Erythroblast (primary cell): ENCODE measurements around the gene RELN.

ENCODE experiments used
- GATA1 ChIP-seq: IDR thresholded peaks from 2 replicates; pipeline ENCODE4 v1.6.1; 2011; ENCODE audit warnings: low read depth, mild to moderate bottlenecking, control low read depth, low read length, moderate library complexity
- POLR2A ChIP-seq: IDR thresholded peaks from 2 replicates; pipeline ENCODE4 v1.6.1; 2011; ENCODE audit warnings: mild to moderate bottlenecking, low read length

DNA sequence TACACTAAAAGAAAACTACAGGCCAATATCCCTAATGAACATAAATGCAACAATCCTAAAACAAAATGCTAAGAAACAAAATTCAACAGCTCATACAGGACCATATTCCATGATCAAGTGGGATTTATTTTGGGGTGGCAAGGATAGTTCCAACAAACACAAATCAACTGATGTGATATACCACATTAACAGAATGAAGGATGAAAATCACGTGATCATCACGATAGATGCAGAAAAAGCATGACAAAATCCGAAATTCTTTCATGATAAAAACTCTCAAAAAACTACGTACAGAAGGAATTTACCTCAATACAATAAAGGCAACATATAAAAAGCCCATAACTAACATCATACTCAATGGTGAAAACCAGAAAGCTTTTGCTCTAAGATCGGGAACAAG lies 124.0 kb downstream of the RELN start:
- no peak for TF ChIP-seq POLR2A
- TF ChIP-seq GATA1: no peak
